ENCODE data around the gene THAP7.
"Not testable (repeated sequence)": the region's sequence is repeated elsewhere in the genome, so short reads cannot be mapped to it uniquely, and the experiment has no call there.

DNA sequence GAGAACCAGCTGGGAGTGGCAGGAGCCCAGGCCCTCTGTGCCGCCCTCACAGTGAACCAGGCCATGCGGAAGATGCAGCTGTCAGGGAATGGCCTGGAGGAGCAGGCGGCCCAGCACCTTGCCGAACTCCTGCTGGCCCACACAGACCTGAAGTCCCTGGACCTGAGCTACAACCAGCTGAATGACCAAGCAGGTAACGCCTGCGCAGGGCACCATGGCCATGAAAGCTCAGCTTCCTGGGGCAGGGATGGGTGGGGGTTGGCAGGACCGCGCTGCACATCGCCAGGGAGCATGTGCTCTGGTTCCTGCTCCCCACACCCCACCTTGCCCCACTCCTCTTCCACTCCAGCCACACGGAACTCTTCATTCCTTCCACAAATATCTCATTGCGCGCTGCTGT lies 47.0 kb upstream of the THAP7 start:
- TF ChIP-seq POLR2A, POLR2AphosphoS5, EP300 (IDR thresholded peaks at IDR 0.05): not testable (repeated sequence)
- TF ChIP-seq, protein P1, sequence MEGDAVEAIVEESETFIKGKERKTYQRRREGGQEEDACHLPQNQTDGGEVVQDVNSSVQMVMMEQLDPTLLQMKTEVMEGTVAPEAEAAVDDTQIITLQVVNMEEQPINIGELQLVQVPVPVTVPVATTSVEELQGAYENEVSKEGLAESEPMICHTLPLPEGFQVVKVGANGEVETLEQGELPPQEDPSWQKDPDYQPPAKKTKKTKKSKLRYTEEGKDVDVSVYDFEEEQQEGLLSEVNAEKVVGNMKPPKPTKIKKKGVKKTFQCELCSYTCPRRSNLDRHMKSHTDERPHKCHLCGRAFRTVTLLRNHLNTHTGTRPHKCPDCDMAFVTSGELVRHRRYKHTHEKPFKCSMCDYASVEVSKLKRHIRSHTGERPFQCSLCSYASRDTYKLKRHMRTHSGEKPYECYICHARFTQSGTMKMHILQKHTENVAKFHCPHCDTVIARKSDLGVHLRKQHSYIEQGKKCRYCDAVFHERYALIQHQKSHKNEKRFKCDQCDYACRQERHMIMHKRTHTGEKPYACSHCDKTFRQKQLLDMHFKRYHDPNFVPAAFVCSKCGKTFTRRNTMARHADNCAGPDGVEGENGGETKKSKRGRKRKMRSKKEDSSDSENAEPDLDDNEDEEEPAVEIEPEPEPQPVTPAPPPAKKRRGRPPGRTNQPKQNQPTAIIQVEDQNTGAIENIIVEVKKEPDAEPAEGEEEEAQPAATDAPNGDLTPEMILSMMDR (IDR thresholded peaks at IDR 0.05): not testable (repeated sequence)
